GM19023 (cell line): Measurements from ENCODE around the gene ETNK1.

ENCODE experiments used
- ATAC-seq: cut with Tn5 transposase; IDR thresholded peaks from one replicate; pipeline ENCODE4 v1.9.1; 2021; ENCODE audit warnings: mild to moderate bottlenecking, moderate library complexity; ENCODE audit not compliant: unreplicated experiment

ETNK1 gene

GRCh38 chr12:22631863-22632463 is 7.0 kb downstream of the ETNK1 start:
- no peak for ATAC-seq

GRCh38 chr12:22634883-22635282 is 9.9 kb downstream of the ETNK1 start:
- ATAC-seq = no peak

- no peak for ATAC-seq
These were observed 10.8 kb downstream of the ETNK1 start for GRCh38 chr12:22635812-22636211.

- ATAC-seq = no peak
These were observed 15.9 kb downstream of the ETNK1 start for GRCh38 chr12:22640851-22641250.

GRCh38 chr12:22641353-22642053 is 16.5 kb downstream of the ETNK1 start:
- ATAC-seq = no peak

GRCh38 chr12:22648668-22649067 is 23.7 kb downstream of the ETNK1 start:
- no peak for ATAC-seq

GRCh38 chr12:22653075-22653474 is 28.1 kb downstream of the ETNK1 start:
- no peak for ATAC-seq

- no peak for ATAC-seq
These were observed 28.8 kb downstream of the ETNK1 start for GRCh38 chr12:22653791-22654190.

- no peak for ATAC-seq
These were observed 31.4 kb downstream of the ETNK1 start for GRCh38 chr12:22656376-22656775.

- ATAC-seq = no peak
These were observed 31.9 kb downstream of the ETNK1 start for GRCh38 chr12:22656831-22657230.

GRCh38 chr12:22657538-22657937 is 32.6 kb downstream of the ETNK1 start:
- no peak for ATAC-seq

GRCh38 chr12:22658214-22658613 is 33.2 kb downstream of the ETNK1 start:
- ATAC-seq = no peak

- no peak for ATAC-seq
These were observed 37.4 kb downstream of the ETNK1 start for GRCh38 chr12:22662356-22662755.

- ATAC-seq = no peak
These were observed 40.5 kb downstream of the ETNK1 start for GRCh38 chr12:22665476-22665875.

- ATAC-seq = no peak
These were observed 42.2 kb downstream of the ETNK1 start for GRCh38 chr12:22667122-22667521.

- ATAC-seq = no peak
These were observed 43.5 kb downstream of the ETNK1 start for GRCh38 chr12:22668441-22668840.

GRCh38 chr12:22670762-22671161 is 45.8 kb downstream of the ETNK1 start:
- ATAC-seq = no peak

GRCh38 chr12:22672951-22673350 is 48.0 kb downstream of the ETNK1 start:
- no peak for ATAC-seq

GRCh38 chr12:22677781-22678574 is 53.0 kb downstream of the ETNK1 start:
- ATAC-seq = no peak

GRCh38 chr12:22682663-22683062 is 57.7 kb downstream of the ETNK1 start:
- ATAC-seq = no peak

- no peak for ATAC-seq
These were observed 58.2 kb downstream of the ETNK1 start for GRCh38 chr12:22683131-22683530.
